GM19395 (cell line): Measurements from ENCODE around the gene GRK6.

Source experiments
- ATAC-seq: cut with Tn5 transposase; IDR thresholded peaks from one replicate; pipeline ENCODE4 v1.9.1; 2021; ENCODE audit warnings: mild to moderate bottlenecking, moderate library complexity; ENCODE audit not compliant: unreplicated experiment

Gene GRK6

GRCh38 chr5:177425801-177426565 lies 493 bp upstream of the GRK6 start:
- ATAC-seq: peak; percentile 80

- ATAC-seq: no peak
Measured at GRCh38 chr5:177427211-177427822, 841 bp downstream of the GRK6 start.

GRCh38 chr5:177427919-177428573 lies 1.6 kb downstream of the GRK6 start:
- no peak for ATAC-seq

GRCh38 chr5:177428574-177429217 lies 2.2 kb downstream of the GRK6 start:
- no peak for ATAC-seq

- ATAC-seq: no peak
Measured at GRCh38 chr5:177429248-177430040, 3.0 kb downstream of the GRK6 start.

- no peak for ATAC-seq
Measured at GRCh38 chr5:177430140-177430951, 3.9 kb downstream of the GRK6 start.

GRCh38 chr5:177430972-177431316 lies 4.5 kb downstream of the GRK6 start:
- ATAC-seq: no peak

GRCh38 chr5:177431317-177432142 lies 5.1 kb downstream of the GRK6 start:
- ATAC-seq: peak; percentile 50

GRCh38 chr5:177432143-177432838 lies 5.8 kb downstream of the GRK6 start:
- ATAC-seq: no peak

GRCh38 chr5:177432839-177433657 lies 6.6 kb downstream of the GRK6 start:
- ATAC-seq: no peak

GRCh38 chr5:177433658-177434217 lies 7.3 kb downstream of the GRK6 start:
- no peak for ATAC-seq

- ATAC-seq: no peak
Measured at GRCh38 chr5:177434437-177434836, 8.0 kb downstream of the GRK6 start.

- no peak for ATAC-seq
Measured at GRCh38 chr5:177434942-177435738, 8.7 kb downstream of the GRK6 start.

- no peak for ATAC-seq
Measured at GRCh38 chr5:177435847-177436536, 9.5 kb downstream of the GRK6 start.

- no peak for ATAC-seq
Measured at GRCh38 chr5:177437623-177438022, 11.1 kb downstream of the GRK6 start.

- ATAC-seq: no peak
Measured at GRCh38 chr5:177438468-177438867, 12.0 kb downstream of the GRK6 start.
